ENCODE measurements around the gene MGMT.

DNA sequence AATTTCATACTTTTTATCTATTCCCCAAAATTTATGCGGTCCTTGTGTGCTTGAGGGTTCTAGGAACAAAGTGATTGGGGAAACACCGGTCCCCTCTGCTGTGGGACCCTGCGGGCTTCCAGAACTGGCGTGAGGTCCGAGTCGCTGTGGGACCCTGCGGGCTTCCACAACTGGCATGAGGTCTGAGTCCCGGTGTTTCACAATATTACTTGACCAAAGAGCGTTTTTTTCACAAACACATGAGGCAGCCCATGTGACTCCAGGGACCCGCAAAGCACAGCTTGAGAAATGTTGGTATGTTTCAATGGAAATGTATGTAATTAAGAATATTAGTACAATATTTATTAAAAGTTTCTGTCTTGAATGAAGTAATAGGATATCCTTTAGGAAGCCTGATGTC, 212.2 kb downstream of the MGMT start:
- TF ChIP-seq, protein P1, sequence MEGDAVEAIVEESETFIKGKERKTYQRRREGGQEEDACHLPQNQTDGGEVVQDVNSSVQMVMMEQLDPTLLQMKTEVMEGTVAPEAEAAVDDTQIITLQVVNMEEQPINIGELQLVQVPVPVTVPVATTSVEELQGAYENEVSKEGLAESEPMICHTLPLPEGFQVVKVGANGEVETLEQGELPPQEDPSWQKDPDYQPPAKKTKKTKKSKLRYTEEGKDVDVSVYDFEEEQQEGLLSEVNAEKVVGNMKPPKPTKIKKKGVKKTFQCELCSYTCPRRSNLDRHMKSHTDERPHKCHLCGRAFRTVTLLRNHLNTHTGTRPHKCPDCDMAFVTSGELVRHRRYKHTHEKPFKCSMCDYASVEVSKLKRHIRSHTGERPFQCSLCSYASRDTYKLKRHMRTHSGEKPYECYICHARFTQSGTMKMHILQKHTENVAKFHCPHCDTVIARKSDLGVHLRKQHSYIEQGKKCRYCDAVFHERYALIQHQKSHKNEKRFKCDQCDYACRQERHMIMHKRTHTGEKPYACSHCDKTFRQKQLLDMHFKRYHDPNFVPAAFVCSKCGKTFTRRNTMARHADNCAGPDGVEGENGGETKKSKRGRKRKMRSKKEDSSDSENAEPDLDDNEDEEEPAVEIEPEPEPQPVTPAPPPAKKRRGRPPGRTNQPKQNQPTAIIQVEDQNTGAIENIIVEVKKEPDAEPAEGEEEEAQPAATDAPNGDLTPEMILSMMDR (conservative IDR thresholded peaks at IDR 0.05; ENCODE audit: low read depth in 2 of 2), result no peak
- TF ChIP-seq, protein P2, sequence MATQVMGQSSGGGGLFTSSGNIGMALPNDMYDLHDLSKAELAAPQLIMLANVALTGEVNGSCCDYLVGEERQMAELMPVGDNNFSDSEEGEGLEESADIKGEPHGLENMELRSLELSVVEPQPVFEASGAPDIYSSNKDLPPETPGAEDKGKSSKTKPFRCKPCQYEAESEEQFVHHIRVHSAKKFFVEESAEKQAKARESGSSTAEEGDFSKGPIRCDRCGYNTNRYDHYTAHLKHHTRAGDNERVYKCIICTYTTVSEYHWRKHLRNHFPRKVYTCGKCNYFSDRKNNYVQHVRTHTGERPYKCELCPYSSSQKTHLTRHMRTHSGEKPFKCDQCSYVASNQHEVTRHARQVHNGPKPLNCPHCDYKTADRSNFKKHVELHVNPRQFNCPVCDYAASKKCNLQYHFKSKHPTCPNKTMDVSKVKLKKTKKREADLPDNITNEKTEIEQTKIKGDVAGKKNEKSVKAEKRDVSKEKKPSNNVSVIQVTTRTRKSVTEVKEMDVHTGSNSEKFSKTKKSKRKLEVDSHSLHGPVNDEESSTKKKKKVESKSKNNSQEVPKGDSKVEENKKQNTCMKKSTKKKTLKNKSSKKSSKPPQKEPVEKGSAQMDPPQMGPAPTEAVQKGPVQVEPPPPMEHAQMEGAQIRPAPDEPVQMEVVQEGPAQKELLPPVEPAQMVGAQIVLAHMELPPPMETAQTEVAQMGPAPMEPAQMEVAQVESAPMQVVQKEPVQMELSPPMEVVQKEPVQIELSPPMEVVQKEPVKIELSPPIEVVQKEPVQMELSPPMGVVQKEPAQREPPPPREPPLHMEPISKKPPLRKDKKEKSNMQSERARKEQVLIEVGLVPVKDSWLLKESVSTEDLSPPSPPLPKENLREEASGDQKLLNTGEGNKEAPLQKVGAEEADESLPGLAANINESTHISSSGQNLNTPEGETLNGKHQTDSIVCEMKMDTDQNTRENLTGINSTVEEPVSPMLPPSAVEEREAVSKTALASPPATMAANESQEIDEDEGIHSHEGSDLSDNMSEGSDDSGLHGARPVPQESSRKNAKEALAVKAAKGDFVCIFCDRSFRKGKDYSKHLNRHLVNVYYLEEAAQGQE (IDR thresholded peaks at IDR 0.05; ENCODE audit: unreplicated experiment), result no peak
- TF ChIP-seq, protein P3, sequence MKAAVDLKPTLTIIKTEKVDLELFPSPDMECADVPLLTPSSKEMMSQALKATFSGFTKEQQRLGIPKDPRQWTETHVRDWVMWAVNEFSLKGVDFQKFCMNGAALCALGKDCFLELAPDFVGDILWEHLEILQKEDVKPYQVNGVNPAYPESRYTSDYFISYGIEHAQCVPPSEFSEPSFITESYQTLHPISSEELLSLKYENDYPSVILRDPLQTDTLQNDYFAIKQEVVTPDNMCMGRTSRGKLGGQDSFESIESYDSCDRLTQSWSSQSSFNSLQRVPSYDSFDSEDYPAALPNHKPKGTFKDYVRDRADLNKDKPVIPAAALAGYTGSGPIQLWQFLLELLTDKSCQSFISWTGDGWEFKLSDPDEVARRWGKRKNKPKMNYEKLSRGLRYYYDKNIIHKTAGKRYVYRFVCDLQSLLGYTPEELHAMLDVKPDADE (IDR thresholded peaks at IDR 0.05), result no peak
- no peak for TF ChIP-seq POLR2AphosphoS5 (IDR thresholded peaks at IDR 0.05; ENCODE audit: low read depth)
- no peak for TF ChIP-seq ZNF331 (CRISPR knock-in tag; IDR thresholded peaks at IDR 0.05; ENCODE audit: low read depth)
- TF ChIP-seq ZNF114 (CRISPR knock-in tag; IDR thresholded peaks at IDR 0.05), result no peak
